B cell (primary cell): Measurements from ENCODE around the gene GASK1B. TPM values are rescaled to one million over a fixed set of nuclear protein-coding genes. Genes with fewer than 3 reads are reported as not detected.

Experiments
- ATAC-seq: fragments of 200-7000 bp; cut with Tn5 transposase; one replicate; pipeline ENCODE4 v1.10.0; 2021; ENCODE audit warnings: low read depth, mild to moderate bottlenecking, moderate number of reproducible peaks, moderate library complexity
- CTCF ChIA-PET: fragments of 350-600 bp; sonication (Branson Sonifier 250); formaldehyde crosslinking; loops from one replicate; lab custom pipeline; 2021; ENCODE audit warnings: antibody characterized with exemption, inconsistent platforms; lab: Charles Lee
- POLR2A ChIA-PET: fragments of 350-600 bp; sonication (Branson Sonifier 250); formaldehyde crosslinking; loops from one replicate; lab custom pipeline; 2021; ENCODE audit warnings: antibody characterized with exemption; lab: Charles Lee
- DNase-seq: peaks from one replicate; pipeline ENCODE4 v3.0.0; 2013
- H2AFZ ChIP-seq: 2 replicates; pipeline ENCODE4 v1.6.1; 2012; ENCODE audit warnings: mild to moderate bottlenecking, low read depth, low read length; ENCODE audit not compliant: insufficient read depth, poor library complexity, severe bottlenecking
- H3K27ac ChIP-seq, 2 donors: 1 replicate in 1 of 2; 2 replicates in 1 of 2; pipeline ENCODE4 v1.5.1; 2012 to 2013; ENCODE audit warnings: low read length in 2 of 2, mild to moderate bottlenecking in 2 of 2, moderate library complexity in 1 of 2
- H3K27me3 ChIP-seq, 4 experiments: fragments of 200-600 bp in 1 of 4; sonication (generic) in 1 of 4; replicated peaks in 1 of 4; 1 replicate in 2 of 4; 2 replicates in 2 of 4; pipeline versions ENCODE4 v1.6.1 to v1.7.0; 2013 to 2016; ENCODE audit warnings: low read length in 3 of 4, mild to moderate bottlenecking in 2 of 4, mixed read lengths in 1 of 4, moderate library complexity in 1 of 4; ENCODE audit not compliant: insufficient read depth in 4 of 4, control insufficient read depth in 3 of 4; ENCODE audit errors: control extremely low read depth in 1 of 4
- H3K36me3 ChIP-seq, 2 experiments: replicated peaks in 1 of 2; 1 replicate in 1 of 2; 2 replicates in 1 of 2; pipeline versions ENCODE4 v1.6.1 to v1.7.1; 2013; ENCODE audit warnings: low read length in 1 of 2; ENCODE audit not compliant: insufficient read depth in 2 of 2, control insufficient read depth in 1 of 2; ENCODE audit errors: control extremely low read depth in 1 of 2, extremely low read depth in 1 of 2
- H3K4me1 ChIP-seq, 2 donors: fragments of 200-600 bp in 1 of 2; sonication (generic) in 1 of 2; 1 replicate in 1 of 2; 2 replicates in 1 of 2; pipeline versions ENCODE4 v1.5.1 to v1.6.1; 2013 to 2017; ENCODE audit warnings: low read length in 2 of 2; ENCODE audit not compliant: control insufficient read depth in 2 of 2, insufficient read depth in 2 of 2
- H3K4me2 ChIP-seq: replicated peaks from 2 replicates; pipeline ENCODE3; 2012; ENCODE audit warnings: mild to moderate bottlenecking, low read depth, low read length; ENCODE audit not compliant: poor library complexity, severe bottlenecking
- H3K4me3 ChIP-seq, 5 experiments: fragments of 200-600 bp in 1 of 5; sonication (generic) in 1 of 5; 1 replicate in 3 of 5; 2 replicates in 2 of 5; pipeline versions ENCODE4 v1.5.1 to v1.7.0; 2011 to 2016; ENCODE audit warnings: low read length in 4 of 5, mild to moderate bottlenecking in 4 of 5, low read depth in 2 of 5, control low read depth in 1 of 5, moderate library complexity in 1 of 5; ENCODE audit not compliant: insufficient read depth in 1 of 5; ENCODE audit errors: control extremely low read depth in 1 of 5, extremely low read depth in 1 of 5
- H3K79me2 ChIP-seq: fragments of 200-600 bp; sonication (generic); one replicate; pipeline ENCODE4 v1.6.0; 2016; ENCODE audit warnings: low read length; ENCODE audit not compliant: control insufficient read depth, insufficient read depth
- H3K9ac ChIP-seq: fragments of 200-600 bp; sonication (generic); 2 replicates; pipeline ENCODE4 v1.6.1; 2017; ENCODE audit warnings: mild to moderate bottlenecking, low read length, moderate library complexity
- H3K9me3 ChIP-seq, 3 donors: one replicate each; pipeline versions ENCODE4 v1.6.1 to v1.7.1; 2013; ENCODE audit warnings: low read length in 2 of 3; ENCODE audit not compliant: control insufficient read depth in 2 of 3, insufficient read depth in 1 of 3; ENCODE audit errors: control extremely low read depth in 1 of 3
- H4K20me1 ChIP-seq: 2 replicates; pipeline ENCODE4 v1.6.0; 2012; ENCODE audit warnings: mild to moderate bottlenecking, low read length; ENCODE audit not compliant: insufficient read depth, control insufficient read depth, poor library complexity, severe bottlenecking
- H3K27ac Mint-ChIP-seq: one replicate; pipeline ENCODE4 v1.8.0; 2021; ENCODE audit warnings: mixed read lengths
- H3K27me3 Mint-ChIP-seq: one replicate; pipeline ENCODE4 v1.8.0; 2021; ENCODE audit warnings: mixed read lengths
- H3K4me1 Mint-ChIP-seq: one replicate; pipeline ENCODE4 v1.8.0; 2021; ENCODE audit warnings: mixed read lengths
- H3K4me3 Mint-ChIP-seq: one replicate; pipeline ENCODE4 v1.8.0; 2021; ENCODE audit warnings: mixed read lengths
- H3K9me3 Mint-ChIP-seq: one replicate; pipeline ENCODE4 v1.8.0; 2022; ENCODE audit warnings: mixed read lengths; ENCODE audit not compliant: insufficient read depth
- CTCF ChIP-seq: fragments of 200-600 bp; IDR thresholded peaks from one replicate; pipeline ENCODE4 v1.8.0; 2022; ENCODE audit warnings: antibody characterized with exemption, mild to moderate bottlenecking
- EZH2 ChIP-seq: IDR thresholded peaks from 2 replicates; pipeline ENCODE4 v1.6.1; 2012; ENCODE audit warnings: borderline replicate concordance, low read depth, mild to moderate bottlenecking, moderate library complexity, low read length; ENCODE audit not compliant: insufficient read depth, poor library complexity, severe bottlenecking
- WGBS: methylation state at CpG from one replicate; pipeline ENCODE4 v1.1.5; 2013; ENCODE audit warnings: missing lambda C conversion rate; ENCODE audit not compliant: insufficient coverage; 5-methylcytosine and 5-hydroxymethylcytosine counted together
- intact Hi-C: fragments of 100-400 bp; cut with micrococcal nuclease; formaldehyde crosslinking; loops from one replicate; pipeline ENCODE4 v1.10.0; 2022
- polyA plus RNA-seq: library from polyadenylated mRNA; depleted of rRNA; stranded (reverse); fragments of >200 nt; gene quantifications from 2 replicates; pipeline ENCODE4 v1.2.3, GENCODE V29; 2012
- total RNA-seq, 2 donors: library from RNA; stranded (reverse); fragments of 120-200 nt in 1 of 2; gene quantifications; 1 replicate in 1 of 2; 2 replicates in 1 of 2; pipeline versions ENCODE4 v1.2.3 to v1.2.4, GENCODE V29; 2013 to 2022

Gene GASK1B
- total and polyA plus RNA-seq, 2 donors (not counting 1 experiment from before 2014, with no cell fraction given) = 0.27 to 0.39 TPM

- ChIA-PET POLR2A (no interaction called here), CTCF (no interaction called here)
- Histone ChIP-seq H2AFZ (no peak overlapping the region), H3K9me3 (no peaks in the 10 kb centered on the region), H3K4me1 (no peaks in the 10 kb centered on the region), H3K79me2 (no peaks in the 10 kb centered on the region), H3K9ac (no peak overlapping the region), H3K4me2 (no peak overlapping the region), H3K36me3 (no peaks in the 10 kb centered on the region), H3K27ac (no peak overlapping the region), H3K27me3 (no peaks in the 10 kb centered on the region), H3K4me3 (no peak overlapping the region), H4K20me1 (no peaks in the 10 kb centered on the region)
- H3K4me3 Mint-ChIP-seq = no peak overlapping the region
- intact Hi-C loops = no loop called here
- DNase-seq (no peak), ATAC-seq (no peak)
- TF ChIP-seq EZH2 (no peak), CTCF (no peak)
- H3K4me1 Mint-ChIP-seq = no peaks in the 10 kb centered on the region
- 100% methylated on average over 2 of the region's 4 CpGs for WGBS
- peaks cover 4% of the 10 kb centered on the region for H3K9me3 Mint-ChIP-seq
- no peak overlapping the region for H3K27ac Mint-ChIP-seq
- H3K27me3 Mint-ChIP-seq = no peaks in the 10 kb centered on the region
Measured at GRCh38 chr4:158157412-158157811, 15.4 kb downstream of the GASK1B start.

GRCh38 chr4:158155656-158156356 is 17.0 kb downstream of the GASK1B start:
- intact Hi-C loops = no loop called here
- H3K27ac Mint-ChIP-seq = no peak overlapping the region
- POLR2A ChIA-PET = no interaction called here

More at GRCh38 chr4:158155656-158156356, 17.0 kb downstream of the GASK1B start:
- no peak overlapping the region for H3K9ac ChIP-seq
- ATAC-seq = no peak
- no peaks in the 10 kb centered on the region for H4K20me1 ChIP-seq
- 0% methylated on average over 1 of the region's 8 CpGs for WGBS
- no peak for DNase-seq
- no peaks in the 10 kb centered on the region for H3K9me3 ChIP-seq
- no peaks in the 10 kb centered on the region for H3K27me3 ChIP-seq
- H3K4me3 Mint-ChIP-seq = no peak overlapping the region
- no peaks in the 10 kb centered on the region for H3K27me3 Mint-ChIP-seq
- H3K36me3 ChIP-seq = no peaks in the 10 kb centered on the region
- no peak overlapping the region for H3K4me3 ChIP-seq
- CTCF ChIA-PET = no interaction called here
- no peaks in the 10 kb centered on the region for H3K4me1 Mint-ChIP-seq
- H2AFZ ChIP-seq = no peak overlapping the region
- H3K4me2 ChIP-seq = no peak overlapping the region
- no peak for TF ChIP-seq EZH2
- TF ChIP-seq CTCF = no peak
- H3K27ac ChIP-seq = no peak overlapping the region
- no peaks in the 10 kb centered on the region for H3K79me2 ChIP-seq
- peaks cover 4% of the 10 kb centered on the region for H3K9me3 Mint-ChIP-seq
- H3K4me1 ChIP-seq = no peaks in the 10 kb centered on the region
